NB4 (cell line): ENCODE measurements around the gene LCA5.

Source experiments
- CTCF ChIP-seq: IDR thresholded peaks from one replicate; pipeline ENCODE4 v1.5.1; 2012; ENCODE audit warnings: low read depth, low read length
- POLR2A ChIP-seq: IDR thresholded peaks from 2 replicates; pipeline ENCODE4 v1.6.1; 2011; ENCODE audit warnings: mild to moderate bottlenecking; ENCODE audit not compliant: insufficient read length; ENCODE audit errors: extremely low read depth

GRCh38 chr6:79513111-79513510 lies 24.1 kb downstream of the LCA5 start:
- no peak for TF ChIP-seq CTCF
- no peak for TF ChIP-seq POLR2A
